ENCODE measurements around the gene EYS. TPM values are rescaled to one million over a fixed set of nuclear protein-coding genes. Genes with fewer than 3 reads are reported as not detected.

EYS gene
- total and polyA plus RNA-seq, 4 donors, result 0.08 to 0.63 (median 0.36) TPM

DNA sequence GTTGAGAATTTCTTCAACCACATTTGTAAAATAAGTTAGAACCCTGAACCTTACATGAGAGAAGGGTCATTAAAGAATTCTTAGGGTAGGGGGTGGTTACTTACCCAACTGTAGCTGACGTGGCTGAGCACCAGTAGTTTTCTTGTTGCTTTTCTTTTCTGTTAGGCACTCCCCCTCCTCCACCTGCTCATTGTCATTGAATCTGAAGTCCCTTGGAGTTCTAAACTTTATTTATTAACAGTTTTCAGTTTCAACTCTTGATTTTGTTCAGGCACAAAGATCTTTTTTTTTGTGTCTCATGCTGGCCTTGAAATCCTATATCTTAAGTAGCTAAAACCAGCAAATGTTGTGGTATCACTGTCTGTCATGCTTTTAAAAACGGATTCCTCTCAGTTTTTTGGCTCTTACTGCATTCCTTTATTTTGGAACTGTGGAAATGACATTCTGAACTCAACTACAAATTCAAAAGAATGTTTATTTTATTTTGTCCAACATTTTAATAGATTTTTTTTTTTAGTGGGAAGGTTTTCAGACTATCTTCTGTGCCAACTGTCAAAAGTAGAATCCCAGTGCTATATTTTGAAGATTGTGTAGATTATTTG is 1606.2 kb downstream of the EYS start (continued):
- TF ChIP-seq, protein P1, sequence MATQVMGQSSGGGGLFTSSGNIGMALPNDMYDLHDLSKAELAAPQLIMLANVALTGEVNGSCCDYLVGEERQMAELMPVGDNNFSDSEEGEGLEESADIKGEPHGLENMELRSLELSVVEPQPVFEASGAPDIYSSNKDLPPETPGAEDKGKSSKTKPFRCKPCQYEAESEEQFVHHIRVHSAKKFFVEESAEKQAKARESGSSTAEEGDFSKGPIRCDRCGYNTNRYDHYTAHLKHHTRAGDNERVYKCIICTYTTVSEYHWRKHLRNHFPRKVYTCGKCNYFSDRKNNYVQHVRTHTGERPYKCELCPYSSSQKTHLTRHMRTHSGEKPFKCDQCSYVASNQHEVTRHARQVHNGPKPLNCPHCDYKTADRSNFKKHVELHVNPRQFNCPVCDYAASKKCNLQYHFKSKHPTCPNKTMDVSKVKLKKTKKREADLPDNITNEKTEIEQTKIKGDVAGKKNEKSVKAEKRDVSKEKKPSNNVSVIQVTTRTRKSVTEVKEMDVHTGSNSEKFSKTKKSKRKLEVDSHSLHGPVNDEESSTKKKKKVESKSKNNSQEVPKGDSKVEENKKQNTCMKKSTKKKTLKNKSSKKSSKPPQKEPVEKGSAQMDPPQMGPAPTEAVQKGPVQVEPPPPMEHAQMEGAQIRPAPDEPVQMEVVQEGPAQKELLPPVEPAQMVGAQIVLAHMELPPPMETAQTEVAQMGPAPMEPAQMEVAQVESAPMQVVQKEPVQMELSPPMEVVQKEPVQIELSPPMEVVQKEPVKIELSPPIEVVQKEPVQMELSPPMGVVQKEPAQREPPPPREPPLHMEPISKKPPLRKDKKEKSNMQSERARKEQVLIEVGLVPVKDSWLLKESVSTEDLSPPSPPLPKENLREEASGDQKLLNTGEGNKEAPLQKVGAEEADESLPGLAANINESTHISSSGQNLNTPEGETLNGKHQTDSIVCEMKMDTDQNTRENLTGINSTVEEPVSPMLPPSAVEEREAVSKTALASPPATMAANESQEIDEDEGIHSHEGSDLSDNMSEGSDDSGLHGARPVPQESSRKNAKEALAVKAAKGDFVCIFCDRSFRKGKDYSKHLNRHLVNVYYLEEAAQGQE (IDR thresholded peaks at IDR 0.05), result no peak

DNA sequence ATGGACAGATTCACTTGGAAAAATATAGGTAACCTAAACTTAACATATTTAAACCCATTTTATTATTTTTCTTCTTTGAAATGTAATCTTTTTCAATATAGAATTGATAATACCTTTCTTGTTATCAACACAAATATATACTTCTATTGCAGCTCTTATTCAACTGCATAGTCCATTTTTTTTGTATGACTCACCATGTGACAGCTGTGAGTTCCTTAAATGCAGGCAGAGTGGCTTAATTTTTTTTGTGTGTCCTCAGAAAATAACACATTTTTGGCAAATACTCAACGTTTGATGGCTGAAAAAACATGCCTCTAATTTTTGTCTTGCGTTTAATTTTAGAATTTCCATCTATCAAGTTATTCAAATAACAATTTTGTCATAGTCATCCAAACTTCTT is 1616.7 kb downstream of the EYS start:
- WGBS, result 53% methylated on average over 2 of the region's 2 CpGs
- no peak overlapping the region for H3K9ac ChIP-seq (ENCODE audit: low read depth in 1 of 2, low read length in 2 of 2)
- DNase-seq (ENCODE audit: low spot score), result no peak
- no peak for TF ChIP-seq EGR1 (IDR thresholded peaks at IDR 0.05; ENCODE audit: low read depth in 2 of 2)
- TF ChIP-seq, protein P2, sequence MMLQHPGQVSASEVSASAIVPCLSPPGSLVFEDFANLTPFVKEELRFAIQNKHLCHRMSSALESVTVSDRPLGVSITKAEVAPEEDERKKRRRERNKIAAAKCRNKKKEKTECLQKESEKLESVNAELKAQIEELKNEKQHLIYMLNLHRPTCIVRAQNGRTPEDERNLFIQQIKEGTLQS (IDR thresholded peaks at IDR 0.05), result no peak
- H3K4me3 ChIP-seq (ENCODE audit: low read depth in 1 of 3, low read length in 3 of 3), result no peak overlapping the region
- no peak overlapping the region for H3K27ac ChIP-seq (ENCODE audit: low read depth in 1 of 2, low read length in 2 of 2)
- no peaks in the 10 kb centered on the region for H3K9me3 ChIP-seq (ENCODE audit: control insufficient read depth in 4 of 4, low read length in 3 of 4)
- no peaks in the 10 kb centered on the region for H3K4me1 ChIP-seq (ENCODE audit: control insufficient read depth in 4 of 4, insufficient read depth in 4 of 4, low read length in 3 of 4)
- no peaks in the 10 kb centered on the region for H3K36me3 ChIP-seq (ENCODE audit: control insufficient read depth in 4 of 4, insufficient read depth in 3 of 4, low read depth in 1 of 4, low read length in 3 of 4)
- no peaks in the 10 kb centered on the region for H3K27me3 ChIP-seq (ENCODE audit: control insufficient read depth in 4 of 4, insufficient read depth in 4 of 4, low read length in 3 of 4)

DNA sequence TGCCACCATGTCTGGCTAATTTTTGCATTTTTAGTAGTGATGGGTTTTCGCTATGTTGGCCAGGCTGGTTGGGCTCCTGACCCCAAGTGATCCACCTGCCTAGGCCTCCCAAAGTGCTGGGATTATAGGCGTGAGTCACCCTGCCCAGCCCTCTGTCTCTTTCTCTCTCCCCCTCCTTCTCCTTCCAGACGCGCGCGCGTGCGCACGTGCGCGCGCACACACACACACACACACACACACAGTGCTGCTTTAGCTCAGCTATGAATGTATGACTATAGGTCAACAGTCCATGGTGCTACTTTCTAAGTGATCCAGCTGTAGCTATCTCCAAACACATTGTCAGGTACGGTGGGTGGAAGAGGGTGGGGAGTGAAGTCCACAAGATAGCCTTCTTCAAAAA is 1621.9 kb downstream of the EYS start:
- no peaks in the 10 kb centered on the region for H3K36me3 ChIP-seq (ENCODE audit: control insufficient read depth in 4 of 4, insufficient read depth in 3 of 4, low read depth in 1 of 4, low read length in 3 of 4)
- H3K4me3 ChIP-seq (ENCODE audit: low read depth in 1 of 3, low read length in 3 of 3), result no peak overlapping the region
- TF ChIP-seq, protein P1 (IDR thresholded peaks at IDR 0.05), result no peak
- TF ChIP-seq, protein P3, sequence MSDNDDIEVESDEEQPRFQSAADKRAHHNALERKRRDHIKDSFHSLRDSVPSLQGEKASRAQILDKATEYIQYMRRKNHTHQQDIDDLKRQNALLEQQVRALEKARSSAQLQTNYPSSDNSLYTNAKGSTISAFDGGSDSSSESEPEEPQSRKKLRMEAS (IDR thresholded peaks at IDR 0.05), result no peak
- TF ChIP-seq, protein P4, sequence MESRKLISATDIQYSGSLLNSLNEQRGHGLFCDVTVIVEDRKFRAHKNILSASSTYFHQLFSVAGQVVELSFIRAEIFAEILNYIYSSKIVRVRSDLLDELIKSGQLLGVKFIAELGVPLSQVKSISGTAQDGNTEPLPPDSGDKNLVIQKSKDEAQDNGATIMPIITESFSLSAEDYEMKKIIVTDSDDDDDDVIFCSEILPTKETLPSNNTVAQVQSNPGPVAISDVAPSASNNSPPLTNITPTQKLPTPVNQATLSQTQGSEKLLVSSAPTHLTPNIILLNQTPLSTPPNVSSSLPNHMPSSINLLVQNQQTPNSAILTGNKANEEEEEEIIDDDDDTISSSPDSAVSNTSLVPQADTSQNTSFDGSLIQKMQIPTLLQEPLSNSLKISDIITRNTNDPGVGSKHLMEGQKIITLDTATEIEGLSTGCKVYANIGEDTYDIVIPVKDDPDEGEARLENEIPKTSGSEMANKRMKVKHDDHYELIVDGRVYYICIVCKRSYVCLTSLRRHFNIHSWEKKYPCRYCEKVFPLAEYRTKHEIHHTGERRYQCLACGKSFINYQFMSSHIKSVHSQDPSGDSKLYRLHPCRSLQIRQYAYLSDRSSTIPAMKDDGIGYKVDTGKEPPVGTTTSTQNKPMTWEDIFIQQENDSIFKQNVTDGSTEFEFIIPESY (IDR thresholded peaks at IDR 0.05), result no peak
- TF ChIP-seq GABPA (IDR thresholded peaks at IDR 0.05 in 1 of 2, conservative IDR thresholded peaks at IDR 0.05 in 1 of 2) (no peak), EGR1 (IDR thresholded peaks at IDR 0.05; ENCODE audit: low read depth in 2 of 2) (no peak), FOXA1 (IDR thresholded peaks at IDR 0.05) (no peak), NR2F2 (IDR thresholded peaks at IDR 0.05) (no peak), JUND (IDR thresholded peaks at IDR 0.05) (no peak), HNF4G (IDR thresholded peaks at IDR 0.05) (no peak), RAD21 (IDR thresholded peaks at IDR 0.05) (no peak), RXRA (IDR thresholded peaks at IDR 0.05) (no peak), SP1 (IDR thresholded peaks at IDR 0.05) (no peak)
- TF ChIP-seq, protein P2 (IDR thresholded peaks at IDR 0.05), result no peak
- TF ChIP-seq, protein P5, sequence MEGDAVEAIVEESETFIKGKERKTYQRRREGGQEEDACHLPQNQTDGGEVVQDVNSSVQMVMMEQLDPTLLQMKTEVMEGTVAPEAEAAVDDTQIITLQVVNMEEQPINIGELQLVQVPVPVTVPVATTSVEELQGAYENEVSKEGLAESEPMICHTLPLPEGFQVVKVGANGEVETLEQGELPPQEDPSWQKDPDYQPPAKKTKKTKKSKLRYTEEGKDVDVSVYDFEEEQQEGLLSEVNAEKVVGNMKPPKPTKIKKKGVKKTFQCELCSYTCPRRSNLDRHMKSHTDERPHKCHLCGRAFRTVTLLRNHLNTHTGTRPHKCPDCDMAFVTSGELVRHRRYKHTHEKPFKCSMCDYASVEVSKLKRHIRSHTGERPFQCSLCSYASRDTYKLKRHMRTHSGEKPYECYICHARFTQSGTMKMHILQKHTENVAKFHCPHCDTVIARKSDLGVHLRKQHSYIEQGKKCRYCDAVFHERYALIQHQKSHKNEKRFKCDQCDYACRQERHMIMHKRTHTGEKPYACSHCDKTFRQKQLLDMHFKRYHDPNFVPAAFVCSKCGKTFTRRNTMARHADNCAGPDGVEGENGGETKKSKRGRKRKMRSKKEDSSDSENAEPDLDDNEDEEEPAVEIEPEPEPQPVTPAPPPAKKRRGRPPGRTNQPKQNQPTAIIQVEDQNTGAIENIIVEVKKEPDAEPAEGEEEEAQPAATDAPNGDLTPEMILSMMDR (IDR thresholded peaks at IDR 0.05; ENCODE audit: low read depth, low read length, missing input control), result no peak
- no peaks in the 10 kb centered on the region for H3K4me1 ChIP-seq (ENCODE audit: control insufficient read depth in 4 of 4, insufficient read depth in 4 of 4, low read length in 3 of 4)
- no peak overlapping the region for H3K9ac ChIP-seq (ENCODE audit: low read depth in 1 of 2, low read length in 2 of 2)
- DNase-seq (ENCODE audit: low spot score), result no peak
- 74% methylated on average over 13 of the region's 13 CpGs for WGBS
- H3K27ac ChIP-seq (ENCODE audit: low read depth in 1 of 2, low read length in 2 of 2), result no peak overlapping the region
- no peaks in the 10 kb centered on the region for H3K27me3 ChIP-seq (ENCODE audit: control insufficient read depth in 4 of 4, insufficient read depth in 4 of 4, low read length in 3 of 4)
- no peaks in the 10 kb centered on the region for H3K9me3 ChIP-seq (ENCODE audit: control insufficient read depth in 4 of 4, low read length in 3 of 4)
